ENCODE results near the gene LIMCH1.

DNA sequence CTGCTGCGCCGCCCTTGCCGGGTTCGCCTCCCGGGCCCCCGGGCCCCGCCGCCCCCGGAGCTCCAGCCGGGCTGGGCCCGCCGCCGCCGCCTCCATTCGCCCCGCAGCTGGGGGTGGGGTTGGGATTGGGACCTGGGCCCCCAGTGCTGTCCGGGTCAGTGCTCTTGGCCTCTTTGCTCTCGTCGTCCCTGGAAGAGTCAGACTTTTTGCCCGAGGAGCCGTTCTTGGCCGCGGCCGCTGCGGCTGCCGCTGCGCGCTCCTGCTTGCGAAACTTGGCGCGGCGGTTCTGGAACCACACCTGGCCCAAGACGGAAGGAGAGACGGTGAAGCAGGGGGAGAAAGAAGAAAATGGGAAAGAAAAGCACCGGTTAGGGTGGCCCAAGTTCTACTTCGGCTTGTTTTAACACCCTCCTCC lies 208.1 kb downstream of the LIMCH1 start:
- TF ChIP-seq CTCF (conservative IDR thresholded peaks at IDR 0.05; ENCODE audit: low read depth, low read length) (no peak), EZH2 (IDR thresholded peaks at IDR 0.05; ENCODE audit: low read length, unreplicated experiment) (no peak), EZH2phosphoT487 (IDR thresholded peaks at IDR 0.05; ENCODE audit: borderline replicate concordance, low read length) (no peak)

Data from PC-3 (cell line).